Stimulated activated CD8-positive, alpha-beta memory T cell treated with anti-CD3 and anti-CD28 coated beads, Interleukin-2, amount 100 ng/mL, for 1 hour (primary cell): ENCODE data around the gene NAALADL2.

Experiments
- DNase-seq, 2 donors: peaks; one replicate each; pipeline ENCODE4 v3.0.0-alpha.2; 2020; ENCODE audit warnings: low read depth in 2 of 2

Gene NAALADL2

DNA sequence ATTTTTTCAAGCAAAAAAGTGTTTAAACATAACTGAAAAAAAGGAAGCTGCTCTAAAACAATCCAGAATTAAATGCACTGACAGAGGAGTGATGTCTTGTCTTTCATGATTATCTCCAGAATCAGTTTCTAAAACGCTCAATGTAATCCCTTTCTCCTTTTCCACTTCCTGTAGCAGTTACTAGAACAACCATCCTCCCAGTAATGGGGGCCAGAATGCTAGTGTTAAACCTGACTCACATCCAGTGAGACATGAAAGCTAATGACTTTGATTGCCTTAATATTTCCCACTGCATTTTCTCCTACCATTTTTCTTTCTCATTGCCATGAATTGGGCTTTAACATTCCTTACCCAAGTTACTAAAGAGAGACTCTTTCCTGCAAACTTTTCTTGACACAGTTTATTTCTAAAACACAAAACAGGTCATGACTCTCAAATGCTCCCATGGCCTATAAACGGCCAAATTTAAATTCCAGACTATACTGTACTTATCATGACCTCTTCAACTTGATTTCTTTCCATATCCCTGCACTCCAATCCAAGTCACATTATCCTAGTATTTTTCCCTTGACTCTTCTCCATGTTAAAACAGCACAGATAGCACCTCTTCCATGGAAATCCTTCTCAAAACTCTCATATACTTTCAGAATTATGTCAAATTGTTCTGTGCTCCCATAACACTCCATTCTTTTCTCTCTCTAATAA, 341.4 kb downstream of the NAALADL2 start:
- no peak for DNase-seq

DNA sequence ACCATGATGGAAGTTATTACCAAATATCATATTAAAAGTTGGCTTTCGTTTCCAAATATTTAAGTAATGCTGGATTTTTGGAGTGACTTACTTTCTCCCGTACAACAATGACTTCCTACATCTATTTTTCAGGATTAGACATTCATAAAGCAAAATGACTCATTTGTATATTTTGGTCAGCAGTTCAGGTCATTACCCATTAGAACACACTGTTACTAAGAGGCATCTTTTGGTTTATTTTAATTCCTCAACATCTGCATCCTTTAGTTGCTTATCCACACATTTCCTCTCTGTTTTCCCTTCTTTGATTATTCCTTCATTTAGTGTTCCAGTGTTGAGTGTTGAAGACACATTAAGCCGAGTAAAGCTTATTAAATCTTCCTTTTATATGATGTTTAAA, 348.2 kb downstream of the NAALADL2 start:
- no peak for DNase-seq

DNA sequence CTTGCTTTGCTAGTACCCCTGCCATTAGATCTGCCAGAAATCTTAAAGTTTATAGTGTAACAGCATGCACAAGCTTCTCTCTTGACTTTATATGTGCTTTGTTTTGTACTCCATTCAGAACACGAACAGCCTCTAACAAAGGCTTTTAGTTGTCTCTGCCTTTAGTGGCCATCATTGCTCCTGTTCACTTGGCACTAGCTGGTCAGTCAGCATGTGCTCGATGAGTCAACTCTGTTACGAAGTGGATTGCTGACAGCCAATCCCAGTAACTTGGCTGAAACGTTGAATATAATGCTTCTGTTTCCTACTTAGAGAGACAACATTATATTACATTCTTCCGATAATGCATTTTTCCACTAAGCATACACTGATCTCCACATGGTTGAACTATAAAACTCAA, 349.2 kb downstream of the NAALADL2 start:
- no peak for DNase-seq

DNA sequence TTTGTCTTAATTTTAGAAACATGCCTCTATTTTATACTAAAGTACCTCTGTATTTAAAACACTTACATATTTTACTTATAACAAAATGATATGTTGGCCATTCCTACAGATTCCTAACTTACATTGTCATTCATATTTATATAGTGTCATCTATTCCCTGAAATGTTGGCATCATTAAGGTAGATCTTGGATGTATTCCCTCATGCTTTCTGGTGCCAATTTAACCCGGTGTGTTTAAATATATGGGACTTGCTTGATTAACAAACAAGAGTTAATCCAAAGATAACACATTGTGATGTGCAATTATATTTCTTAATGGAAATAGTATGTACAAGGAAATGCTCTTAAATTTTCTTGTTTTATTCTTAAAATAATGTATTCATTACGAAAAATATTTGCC, 352.3 kb downstream of the NAALADL2 start:
- no peak for DNase-seq

- no peak for DNase-seq
Measured at GRCh38 chr3:175212896-175213295, 353.8 kb downstream of the NAALADL2 start.

- no peak for DNase-seq
Measured at GRCh38 chr3:175214216-175214615, 355.1 kb downstream of the NAALADL2 start.

- DNase-seq = no peak
Measured at GRCh38 chr3:175215833-175216232, 356.7 kb downstream of the NAALADL2 start.

- DNase-seq = no peak
Measured at GRCh38 chr3:175222356-175222755, 363.2 kb downstream of the NAALADL2 start.

- no peak for DNase-seq
Measured at GRCh38 chr3:175224051-175224450, 364.9 kb downstream of the NAALADL2 start.

GRCh38 chr3:175226444-175226843, 367.3 kb downstream of the NAALADL2 start:
- DNase-seq = no peak

GRCh38 chr3:175227126-175227525, 368.0 kb downstream of the NAALADL2 start:
- DNase-seq = no peak

DNA sequence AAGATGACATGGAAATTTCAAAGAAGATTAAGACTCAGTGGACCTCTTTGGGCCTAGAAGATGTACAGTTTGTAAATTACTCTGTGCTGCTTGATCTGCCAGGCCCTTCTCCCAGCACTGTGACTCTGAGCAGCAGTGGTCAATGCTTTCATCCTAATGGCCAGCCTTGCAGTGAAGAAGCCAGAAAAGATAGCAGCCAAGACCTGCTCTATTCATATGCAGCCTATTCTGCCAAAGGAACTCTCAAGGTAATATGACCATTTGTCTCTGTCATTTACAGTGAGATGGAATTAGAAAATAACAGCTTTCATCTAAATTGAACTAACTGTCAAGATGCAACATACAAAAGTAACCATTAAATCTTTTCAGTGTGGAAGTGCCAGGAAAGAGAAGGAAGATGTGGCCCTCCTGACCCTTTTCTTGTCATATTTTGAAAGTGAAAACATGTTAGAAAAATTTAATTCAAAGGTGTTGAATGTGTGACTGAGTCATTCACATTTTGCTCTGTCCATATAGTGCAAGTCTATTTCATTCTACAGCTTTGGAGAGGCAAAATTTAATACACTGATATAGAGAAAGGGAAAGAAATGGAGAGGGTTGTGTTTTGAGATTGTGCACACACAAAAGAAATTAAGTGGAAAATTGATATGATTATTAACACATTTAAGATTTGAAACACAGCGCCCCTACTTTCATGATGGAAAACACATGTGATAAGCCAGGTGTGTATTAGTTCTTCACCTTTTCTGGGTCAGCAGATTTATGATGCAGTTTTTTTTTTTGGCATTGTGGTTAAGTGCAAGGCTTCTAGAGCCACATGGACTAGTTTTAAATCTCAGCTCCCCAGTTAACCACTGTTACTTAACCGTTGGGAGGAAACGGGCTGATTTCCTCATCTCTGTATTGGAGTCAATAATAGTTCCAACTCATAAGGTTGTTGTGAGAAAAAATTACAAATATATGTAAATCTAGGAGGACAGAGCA, 375.1 kb downstream of the NAALADL2 start:
- DNase-seq = no peak

GRCh38 chr3:175238801-175239200, 379.7 kb downstream of the NAALADL2 start:
- no peak for DNase-seq

DNA sequence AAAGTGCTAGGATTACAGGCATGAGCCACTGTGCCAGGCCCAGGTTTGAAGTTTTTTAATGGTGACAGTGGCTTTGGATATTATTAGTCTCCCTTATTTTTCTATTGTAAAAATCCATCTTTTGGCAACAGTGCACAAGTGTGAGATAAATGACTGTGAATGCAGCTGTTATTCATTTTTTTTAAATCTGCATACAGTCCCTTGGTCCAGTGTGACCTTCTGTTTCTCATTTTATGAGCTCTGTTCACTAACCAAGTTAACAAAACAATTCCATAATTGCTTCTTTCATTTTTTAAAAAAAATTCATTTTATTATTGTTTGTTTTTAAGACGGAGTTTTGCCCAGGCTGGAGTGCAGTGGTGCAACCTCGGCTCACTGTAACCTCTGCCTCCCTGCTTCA, 381.8 kb downstream of the NAALADL2 start:
- no peak for DNase-seq

- DNase-seq = no peak
Measured at GRCh38 chr3:175242243-175242642, 383.1 kb downstream of the NAALADL2 start.

GRCh38 chr3:175246234-175246633, 387.1 kb downstream of the NAALADL2 start:
- no peak for DNase-seq

DNA sequence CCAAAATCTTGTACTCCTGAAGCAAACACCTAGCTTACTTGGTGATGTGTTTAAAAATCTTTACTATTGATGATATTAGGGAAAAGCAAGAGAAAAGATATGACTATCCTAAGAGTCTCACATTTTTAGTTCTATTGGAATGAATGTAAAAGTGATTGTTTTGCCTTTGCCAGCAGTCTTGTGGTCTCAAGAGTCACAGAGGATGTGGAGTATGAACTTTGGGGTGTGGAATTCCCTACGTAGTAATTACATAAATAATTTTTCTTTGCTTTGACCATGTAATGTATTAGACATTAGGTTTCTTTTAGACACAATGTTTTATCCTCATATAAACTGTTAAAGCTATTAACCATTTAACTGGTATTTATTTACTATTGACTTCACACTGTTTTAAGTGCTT, 387.6 kb downstream of the NAALADL2 start:
- DNase-seq = no peak

DNA sequence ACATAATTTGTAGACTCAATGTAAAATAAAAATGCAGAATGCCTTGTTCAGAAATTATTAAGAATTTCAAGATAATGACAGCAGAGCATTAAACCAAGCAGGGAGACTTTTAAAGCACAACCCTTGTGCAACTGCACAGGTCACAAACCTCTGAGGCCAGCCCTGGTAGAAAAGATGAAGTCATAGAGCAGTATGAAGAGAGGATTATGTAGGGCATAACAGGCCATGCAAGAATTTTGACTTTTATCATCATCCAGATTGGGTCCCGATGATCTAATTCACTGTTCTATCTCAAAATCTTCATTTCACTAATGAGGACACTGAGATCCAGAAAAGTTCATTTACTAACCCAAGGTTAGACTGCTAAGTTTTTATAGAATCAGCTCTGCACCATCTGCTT, 388.5 kb downstream of the NAALADL2 start:
- no peak for DNase-seq

DNA sequence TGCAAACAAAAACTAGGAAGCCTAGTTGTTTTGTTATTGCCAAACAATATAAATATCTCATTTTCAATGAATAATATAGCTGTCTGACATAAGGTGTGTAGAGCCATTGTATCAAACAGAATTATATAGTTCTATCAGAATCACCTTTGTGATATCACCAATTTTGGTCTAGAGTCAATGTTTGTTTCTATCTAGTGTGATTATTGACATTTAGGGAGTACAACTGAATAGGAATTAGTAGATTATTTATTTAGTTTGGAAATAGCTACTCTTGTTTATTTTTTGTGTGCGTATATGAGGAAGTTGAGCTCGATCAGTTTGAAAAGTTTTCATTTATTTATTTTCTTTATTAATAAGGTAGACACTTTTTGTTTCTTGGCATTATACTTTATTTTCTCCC, 389.7 kb downstream of the NAALADL2 start:
- no peak for DNase-seq

DNA sequence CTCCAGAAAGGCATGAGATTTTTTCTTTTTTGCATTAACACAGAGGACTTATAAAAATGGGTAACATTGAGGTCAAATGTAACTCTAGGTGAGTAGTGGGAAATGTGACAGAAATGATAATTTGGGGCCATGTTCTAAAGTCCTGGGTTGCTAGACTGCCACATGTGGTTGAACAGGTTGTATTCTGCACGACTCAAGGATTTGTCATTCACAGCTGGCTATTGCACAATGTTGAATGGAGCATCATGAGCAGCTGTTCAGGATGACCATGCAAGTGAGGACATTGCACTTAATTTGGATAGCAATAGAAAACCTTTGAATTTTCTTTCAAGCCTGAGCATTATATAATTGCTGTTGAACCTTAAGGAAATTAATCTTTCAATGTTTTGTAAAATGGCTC, 396.6 kb downstream of the NAALADL2 start:
- no peak for DNase-seq

DNA sequence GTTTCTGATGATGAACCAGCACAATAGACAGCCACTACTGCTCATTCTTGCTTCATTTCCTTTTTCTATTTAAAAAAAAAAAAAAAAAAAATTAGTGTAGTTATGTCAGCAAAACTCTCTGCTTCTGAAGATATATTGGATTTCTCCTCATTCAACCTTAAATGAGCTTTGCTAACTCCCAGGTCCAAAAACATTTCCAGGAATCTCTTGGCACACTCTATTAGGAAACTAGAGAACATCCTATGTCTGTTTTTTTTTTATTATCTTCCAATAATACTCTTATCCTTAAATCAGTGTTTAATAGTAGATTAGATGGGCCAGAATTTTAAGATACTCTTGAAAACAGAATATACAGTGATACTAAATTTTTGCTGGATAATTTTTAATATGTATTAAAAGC, 398.0 kb downstream of the NAALADL2 start:
- no peak for DNase-seq

DNA sequence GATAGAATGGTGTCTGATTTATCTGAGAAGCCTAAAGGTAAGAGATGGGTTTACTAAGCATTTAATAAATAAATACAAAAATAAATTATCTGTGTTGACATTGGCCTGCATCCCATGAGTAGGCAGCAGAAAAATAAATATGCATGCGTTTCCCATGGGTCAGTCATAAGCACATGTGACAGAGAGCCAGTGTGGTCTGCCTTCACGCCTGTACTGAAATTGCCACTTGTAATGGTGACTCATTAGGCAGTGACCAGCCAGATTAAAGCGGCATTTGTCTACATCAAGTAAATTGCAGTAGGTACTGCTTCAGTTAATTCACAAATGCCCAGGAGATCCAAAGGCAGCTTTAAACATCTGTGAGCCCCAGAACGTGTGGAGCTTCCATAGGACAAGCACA, 399.6 kb downstream of the NAALADL2 start:
- DNase-seq = no peak
